ENCODE measurements around the gene TRIM28.
A peak's percentile ranks its signal among the peaks of the same experiment; 100 is the strongest.

Gene TRIM28

DNA sequence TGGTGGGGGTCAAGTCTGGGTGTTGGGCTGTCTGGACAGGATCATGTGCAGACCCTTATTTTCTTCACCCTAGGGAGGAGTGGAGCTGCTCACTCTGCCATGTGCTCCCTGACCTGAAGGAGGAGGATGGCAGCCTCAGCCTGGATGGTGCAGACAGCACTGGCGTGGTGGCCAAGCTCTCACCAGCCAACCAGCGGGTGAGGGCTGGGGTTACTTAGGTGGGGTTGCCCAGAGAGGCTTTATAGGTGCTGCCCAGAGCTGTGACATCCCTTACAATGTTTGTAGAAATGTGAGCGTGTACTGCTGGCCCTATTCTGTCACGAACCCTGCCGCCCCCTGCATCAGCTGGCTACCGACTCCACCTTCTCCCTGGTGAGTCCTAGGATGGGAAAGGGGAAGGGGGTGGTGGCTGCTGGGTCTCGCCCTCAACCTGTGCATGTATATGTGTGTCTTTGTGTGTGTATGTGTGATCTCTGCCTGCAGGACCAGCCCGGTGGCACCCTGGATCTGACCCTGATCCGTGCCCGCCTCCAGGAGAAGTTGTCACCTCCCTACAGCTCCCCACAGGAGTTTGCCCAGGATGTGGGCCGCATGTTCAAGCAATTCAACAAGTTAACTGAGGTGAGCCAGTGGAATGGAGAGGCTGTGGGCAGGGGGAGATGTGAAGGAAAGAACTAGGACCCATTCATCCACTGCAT, 5.9 kb downstream of the TRIM28 start:
- no peak for DNase-seq

DNA sequence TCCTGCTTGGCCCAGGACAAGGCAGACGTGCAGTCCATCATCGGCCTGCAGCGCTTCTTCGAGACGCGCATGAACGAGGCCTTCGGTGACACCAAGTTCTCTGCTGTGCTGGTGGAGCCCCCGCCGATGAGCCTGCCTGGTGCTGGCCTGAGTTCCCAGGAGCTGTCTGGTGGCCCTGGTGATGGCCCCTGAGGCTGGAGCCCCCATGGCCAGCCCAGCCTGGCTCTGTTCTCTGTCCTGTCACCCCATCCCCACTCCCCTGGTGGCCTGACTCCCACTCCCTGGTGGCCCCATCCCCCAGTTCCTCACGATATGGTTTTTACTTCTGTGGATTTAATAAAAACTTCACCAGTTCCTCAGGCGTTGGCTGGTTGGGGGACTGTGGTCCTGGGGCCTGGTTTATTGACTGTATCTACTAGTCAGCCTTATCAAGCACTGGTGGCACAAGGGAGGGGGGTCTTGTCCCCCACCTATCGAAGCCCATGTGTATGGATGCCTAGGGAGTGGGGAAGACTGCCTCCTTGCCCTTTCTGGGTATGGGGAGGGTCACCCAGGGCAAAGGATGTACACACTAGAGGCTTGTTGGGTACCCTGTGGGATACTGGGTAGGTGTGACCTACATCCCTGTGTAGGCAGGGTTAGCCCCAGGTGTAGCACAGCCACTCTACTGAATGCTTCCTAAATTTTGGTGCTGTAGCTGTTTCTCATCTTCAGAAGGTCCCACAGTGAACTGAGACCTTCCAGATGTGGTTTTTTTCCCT, 6.7 kb downstream of the TRIM28 start:
- no peak for DNase-seq

DNA sequence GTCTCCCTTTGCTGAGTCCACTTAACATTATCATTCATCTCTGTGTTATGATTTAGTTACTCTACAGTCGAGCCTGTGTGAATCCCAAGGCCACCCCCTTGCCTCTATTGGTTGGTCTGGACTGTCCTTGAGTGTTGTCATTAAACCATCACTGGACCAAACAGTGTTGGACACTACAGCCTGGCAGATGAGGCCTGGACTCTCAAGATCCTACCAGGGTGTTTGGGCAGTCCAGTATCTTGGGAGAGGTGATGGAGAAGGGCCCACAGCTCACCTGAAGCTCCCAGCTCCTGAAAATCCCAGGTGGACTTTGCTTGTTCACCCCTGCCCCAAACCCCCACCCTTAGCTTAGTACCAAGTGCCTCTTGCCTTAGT, 7.2 kb downstream of the TRIM28 start:
- DNase-seq, result no peak

DNA sequence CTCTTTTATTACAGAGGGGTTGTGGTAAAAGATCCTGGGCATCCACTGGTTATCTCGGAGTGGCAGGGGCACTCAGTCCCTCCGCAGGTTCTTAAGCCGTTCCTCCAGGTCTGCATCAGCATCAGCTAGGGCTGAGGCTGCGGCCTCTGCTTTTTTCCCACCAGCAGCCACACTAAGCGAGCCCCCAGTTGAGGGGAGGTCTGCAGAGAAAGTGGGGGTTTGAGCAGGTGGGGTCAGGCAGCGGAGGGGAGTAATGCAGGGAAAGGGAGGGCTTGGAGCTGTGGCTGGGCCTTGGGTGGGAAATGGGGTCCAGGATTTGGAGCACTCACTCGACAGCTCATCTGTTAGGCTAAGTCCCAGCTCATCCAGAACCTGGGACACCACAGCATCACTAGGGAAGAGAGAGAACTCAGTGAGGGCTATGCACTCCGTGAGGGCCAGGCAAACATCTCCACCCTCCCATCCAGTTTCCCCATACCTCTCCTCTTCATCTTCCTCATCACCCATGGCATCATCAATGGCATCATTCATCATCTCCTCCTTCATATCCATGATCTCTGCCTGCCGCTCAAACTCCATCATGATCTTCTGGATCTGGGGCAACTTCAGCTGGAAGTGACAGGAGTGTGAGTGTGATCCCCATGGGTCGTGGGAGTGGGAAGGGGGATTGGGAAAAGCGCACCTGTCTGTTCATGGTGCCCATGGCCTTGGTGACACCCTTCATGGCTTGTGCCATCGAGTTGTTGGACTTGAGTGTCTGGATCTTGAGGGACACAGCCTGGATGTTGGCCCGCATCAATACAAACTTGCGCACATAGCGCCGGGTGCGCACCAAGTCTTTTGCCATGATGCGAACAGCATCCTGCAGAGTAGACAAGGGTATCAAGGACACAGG, 8.0 kb downstream of the TRIM28 start:
- DNase-seq, result no peak

DNA sequence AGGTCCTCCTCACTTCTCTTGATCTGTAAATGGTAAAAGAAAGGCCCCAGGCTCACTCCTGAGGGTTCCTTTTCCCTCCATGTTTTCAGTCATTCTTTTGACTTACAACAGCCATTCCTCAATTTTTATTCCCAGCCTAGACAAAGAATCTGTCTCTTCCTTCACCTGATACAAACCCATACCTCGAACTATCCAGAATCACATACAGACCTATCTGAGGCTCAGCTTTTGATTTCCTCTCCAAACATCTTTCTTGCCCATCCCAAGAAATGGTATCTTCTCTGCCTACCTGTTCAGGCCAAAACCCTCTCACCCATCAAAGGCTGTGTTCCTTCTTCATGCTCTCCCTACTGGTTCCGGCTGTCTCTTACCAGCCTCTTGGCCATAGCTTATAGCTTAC, 8.8 kb downstream of the TRIM28 start:
- no peak for DNase-seq

DNA sequence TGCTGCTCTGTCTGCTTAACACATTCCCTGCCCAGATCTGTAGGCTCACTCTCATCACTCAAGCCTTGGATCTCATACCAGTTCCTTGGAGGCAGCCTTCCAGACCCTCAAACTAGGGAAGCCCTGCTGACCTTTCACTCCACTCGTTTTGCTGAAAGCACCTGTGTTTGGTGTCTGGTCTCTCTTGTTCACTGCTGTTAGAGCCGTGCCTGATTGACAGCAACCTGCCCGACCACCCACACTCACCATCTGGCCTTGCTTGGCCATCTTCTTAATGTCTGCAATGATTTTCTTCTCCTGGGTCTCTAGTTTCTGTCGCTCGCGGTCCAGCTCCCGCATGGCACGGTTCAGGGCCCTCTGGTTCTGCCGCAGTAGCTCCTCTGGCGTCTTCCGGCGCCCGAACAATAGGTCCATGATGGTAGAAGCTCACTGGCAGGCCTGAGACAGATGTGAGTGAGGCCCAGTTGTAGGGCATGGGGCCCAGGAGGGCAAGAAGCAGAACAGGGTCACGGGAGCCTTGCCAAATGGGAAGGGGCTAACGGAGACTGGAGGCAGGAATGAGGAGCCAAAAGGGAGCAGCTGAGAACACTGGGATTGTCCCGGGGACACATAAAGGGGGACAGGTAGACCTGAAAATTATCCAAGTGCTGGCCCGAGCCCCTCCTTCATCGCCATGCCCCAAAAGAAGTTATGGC, 10.1 kb downstream of the TRIM28 start:
- no peak for DNase-seq

DNA sequence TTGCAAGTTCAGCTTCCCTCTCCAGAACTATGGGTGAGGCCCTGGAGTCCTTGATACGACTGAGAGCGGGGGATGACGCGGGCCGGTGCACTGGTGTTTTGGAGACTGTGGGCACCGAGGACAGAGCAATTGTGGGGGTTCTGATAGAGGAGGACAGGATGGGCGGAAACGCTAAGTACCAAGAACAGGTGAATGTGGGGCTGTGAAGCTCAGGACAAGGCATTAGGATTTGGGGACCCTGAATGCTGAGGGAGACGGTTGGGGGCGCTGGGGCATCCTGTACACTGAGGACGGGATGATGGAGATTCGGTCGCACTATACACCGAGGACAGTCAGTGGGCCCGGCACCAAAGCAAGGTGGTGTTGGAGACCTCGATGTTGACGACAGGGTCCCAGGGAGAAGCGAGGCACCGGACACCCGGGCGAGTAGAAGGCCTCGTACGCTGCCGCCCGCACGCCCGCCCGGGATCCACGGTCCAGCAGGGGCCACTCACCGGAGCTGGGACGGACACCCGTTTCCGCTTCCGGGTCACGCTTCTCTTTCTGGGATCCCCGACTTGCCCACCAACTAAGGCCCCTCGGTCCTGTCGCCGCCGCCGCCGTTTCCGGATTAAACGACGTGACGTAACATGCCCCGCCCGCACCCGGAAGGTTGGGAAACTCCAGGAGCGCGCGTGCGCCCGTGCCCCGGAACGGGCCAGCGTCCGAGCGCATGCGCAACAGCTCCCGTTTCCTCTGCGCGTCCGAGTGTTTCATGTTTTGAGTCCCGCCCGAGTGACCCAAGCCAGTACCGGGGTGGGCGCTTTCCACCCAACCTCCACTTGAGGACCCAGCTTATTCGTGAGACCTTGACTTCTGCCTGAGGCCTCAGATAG, 10.9 kb downstream of the TRIM28 start, which contains the start of gene CHMP2A:
CHMP2A (minus strand) TSS at position 612 of the 875 bp plus-strand sequence. CDS start 893 bp downstream, outside the sequence.
- peak; percentile 96 for DNase-seq

DNA sequence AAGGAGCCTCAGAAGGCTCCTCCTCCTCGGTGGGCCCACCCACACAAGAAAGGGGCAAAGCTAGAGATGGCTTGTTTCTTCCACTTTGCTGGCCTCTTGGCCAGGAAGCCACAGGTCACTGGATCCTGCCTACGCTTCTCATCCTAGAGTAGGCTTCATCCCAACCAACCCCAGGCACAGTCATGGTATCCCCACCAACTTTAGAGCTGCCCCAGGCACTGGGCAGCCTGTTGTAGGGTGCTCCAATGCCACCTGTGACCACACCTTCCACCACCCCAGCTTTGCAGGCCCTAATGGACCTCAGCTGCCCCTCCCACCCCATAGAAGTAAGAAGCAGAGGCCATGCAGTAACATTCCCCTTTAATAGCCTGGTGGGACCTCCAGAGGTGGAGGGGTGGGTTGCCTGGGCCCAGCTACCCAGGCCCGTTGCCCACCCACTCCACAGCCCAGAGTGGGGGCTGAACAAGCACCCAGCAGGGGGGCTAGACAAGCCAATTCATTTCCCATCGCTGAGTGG, 11.6 kb downstream of the TRIM28 start:
- no peak for DNase-seq

DNA sequence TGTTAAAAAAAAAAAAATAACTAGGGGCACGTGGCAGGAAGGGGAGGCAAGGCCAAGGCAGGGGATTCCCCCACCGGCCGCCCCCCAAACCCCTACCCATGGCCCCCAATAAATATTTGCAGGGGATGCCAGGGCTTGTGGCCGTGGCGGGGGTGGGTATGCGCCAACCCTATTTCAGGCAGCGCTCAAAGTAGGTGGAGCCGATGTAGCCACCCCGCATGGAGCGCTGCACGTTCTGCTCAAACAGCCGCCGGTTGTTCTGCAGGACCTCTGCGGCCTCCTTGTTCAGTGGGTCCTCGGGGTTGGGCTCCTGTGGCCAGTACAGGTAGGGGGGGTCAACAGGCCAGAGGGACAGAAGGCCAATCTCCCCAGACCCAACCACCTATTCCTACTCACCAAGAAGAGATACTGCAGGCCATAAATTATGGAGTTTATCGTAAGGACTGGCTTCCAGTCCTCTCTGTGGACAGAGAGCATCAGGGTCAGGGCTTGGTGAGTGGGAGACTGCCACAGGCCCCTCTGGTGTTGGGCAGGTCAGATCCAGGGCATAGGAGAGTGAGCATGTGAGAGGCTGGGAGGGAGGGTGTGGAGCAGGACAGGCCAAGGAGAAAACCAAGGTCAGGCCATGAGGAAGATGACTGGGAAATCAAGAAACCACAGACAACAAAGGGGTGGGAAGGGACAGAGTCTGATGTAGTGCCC, 12.2 kb downstream of the TRIM28 start:
- no peak for DNase-seq

DNA sequence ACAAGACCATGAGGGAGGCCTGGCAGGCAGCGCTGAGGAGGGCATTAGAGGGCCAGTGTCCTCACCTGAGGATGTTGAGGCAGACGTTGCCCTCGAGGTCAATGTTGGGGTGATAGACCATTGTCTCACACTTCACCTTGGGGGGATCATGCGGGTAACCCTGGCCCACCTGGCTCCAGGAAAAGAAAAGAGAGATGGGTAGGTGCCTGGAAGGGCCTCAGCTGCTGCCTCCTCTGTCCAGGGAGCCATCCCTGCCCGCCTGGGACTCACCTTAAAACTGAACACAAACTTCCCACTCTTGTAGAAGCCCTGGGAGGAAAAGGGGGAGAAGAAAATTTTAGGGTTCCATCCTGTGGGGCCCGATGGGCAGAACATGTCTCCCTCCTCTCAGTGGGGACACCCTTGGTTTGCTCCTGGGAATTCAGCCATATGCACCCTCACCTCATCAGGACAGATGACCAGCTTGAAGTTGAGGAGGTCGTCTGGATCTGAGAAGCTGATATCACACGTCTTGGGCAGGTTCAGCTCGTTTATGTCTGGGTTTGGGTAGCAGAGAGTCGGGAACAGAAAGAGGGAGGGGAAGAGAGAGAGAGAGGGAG, 12.9 kb downstream of the TRIM28 start:
- no peak for DNase-seq

DNA sequence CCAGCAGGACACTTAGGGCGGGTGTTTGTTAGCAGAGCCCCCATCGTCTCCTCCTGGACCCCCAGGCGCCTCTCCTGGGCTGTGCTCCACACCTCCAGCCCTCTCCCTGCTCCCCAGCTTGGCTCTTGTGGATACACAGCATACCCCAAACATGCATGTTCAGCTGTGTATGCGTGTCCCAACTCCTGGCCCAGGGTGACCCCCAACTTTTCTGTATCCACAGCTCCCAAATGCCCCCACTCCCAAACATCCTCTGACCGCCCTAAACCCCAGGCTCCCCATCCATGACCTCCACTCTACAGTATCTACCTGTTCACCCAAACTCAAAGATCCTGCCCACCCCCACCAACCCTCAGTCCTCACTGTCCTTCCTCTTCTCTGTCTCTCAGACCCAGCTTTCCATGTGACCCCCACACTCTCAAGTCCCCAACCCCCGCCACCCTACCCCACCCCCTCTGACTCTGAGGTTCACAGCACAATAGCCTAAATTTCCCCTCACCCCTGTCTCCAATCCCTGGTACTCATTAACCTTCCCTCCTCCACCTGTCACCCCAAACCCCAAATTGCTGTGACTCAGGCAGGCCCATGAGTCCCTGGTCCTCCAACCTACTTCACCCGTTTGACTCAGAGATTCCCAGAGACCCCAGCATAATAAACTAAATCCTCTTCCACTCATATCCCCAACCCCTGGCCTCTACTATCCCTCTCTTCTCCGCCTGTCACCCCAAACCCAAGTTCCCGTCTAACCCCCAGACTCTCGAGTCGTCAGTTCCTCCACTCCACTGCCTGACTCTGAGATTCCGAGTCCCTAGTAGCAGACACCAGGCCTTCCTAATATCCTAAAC, 13.6 kb downstream of the TRIM28 start:
- DNase-seq, result no peak

DNA sequence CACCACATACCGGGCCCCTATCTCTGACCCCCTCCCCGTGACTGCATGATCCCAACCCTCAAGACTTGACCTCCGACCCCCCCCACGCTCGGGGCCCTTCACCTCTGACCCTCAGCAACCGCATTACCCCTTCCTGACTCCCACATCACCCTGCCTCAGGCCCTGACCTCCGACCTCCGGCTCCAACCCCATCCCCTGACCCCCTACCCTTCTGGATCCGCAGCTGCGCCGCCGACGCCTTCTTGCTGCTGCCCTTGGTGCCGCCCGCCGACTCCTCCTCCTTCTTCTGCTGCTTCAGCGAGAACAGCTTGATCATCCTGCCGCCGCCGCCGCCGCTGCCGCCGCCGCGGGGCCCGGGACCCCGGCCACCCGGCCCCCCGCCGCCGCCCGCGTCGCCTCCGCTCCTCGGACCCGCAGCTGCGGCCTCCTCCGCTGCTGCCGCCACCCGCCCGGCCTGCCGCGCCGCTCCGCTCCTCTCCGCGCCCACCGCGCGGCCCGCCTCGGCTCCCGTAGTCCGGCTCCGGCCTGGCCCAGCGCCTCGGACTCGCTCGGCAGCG, 14.3 kb downstream of the TRIM28 start, which contains the start of gene UBE2M:
UBE2M (minus strand) TSS at position 546 of the 557 bp plus-strand sequence; CDS start at position 316, 230 bp downstream.
- peak; percentile 48 for DNase-seq

DNA sequence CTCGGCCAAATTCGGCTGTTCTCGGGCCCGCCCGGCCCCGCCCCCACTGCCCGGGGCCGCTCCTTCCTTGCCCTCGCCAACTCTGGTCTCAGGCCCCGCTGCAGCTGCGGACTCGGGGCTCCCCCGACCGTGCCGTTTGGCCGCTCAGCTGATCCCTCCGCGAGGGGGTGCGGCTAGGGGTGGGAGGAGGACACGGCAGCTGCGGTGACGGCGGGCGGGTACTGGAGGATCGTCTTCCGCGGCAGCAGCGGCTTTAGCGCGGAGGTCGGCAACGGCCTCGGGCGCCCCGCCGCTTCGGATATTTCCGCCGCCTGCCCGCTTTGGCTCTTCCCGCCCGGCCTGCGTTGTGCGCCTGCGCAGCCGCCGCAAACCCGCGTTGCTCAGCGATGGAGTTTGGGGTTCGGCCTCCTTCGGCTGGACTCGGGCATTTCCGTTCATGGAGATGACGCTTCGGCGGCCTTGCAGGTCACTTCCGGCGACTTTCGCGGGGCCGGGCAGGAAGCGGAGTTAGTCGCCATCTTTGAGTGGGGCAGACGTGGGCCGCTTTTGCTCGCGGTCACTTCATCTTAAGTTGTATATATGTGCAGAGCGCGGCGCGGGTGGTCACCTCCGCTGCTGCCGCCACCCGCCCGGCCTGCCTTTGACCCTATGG, 14.9 kb downstream of the TRIM28 start:
- peak; percentile 98 for DNase-seq

DNA sequence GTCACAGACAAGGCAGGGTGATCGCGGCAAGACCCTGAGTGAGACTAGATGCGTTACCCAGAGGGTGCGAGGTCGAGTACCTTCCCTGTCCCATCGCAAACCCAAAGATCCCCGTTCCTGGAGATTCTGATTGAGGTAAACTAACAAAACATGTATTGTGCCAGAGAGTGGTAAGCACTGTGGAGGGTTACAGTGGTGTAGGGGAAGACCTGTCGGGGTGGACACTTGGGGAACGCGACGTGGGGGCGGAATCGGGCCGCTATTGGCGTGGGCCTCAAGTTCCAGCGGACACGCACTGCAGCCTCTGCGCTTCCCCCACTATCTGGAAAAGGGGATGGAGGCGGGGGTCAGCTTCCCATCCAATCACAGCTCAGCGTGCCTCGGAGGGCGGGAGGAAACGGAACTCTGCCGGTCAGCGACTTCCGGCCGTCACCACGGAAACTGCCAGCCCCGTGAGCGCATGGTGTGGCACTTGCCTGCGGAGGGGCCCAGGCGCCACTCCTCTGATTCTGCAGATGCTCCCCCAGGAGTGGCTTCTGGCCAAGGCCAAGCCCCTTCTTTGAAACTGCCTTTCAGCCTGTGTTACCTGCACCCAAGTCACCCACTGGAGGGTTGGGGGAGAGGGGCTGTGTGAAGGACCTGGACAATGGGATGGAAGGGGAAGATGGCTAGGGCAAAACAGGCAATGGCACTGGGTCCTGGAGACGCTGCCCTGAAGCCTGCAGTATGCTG, 15.6 kb downstream of the TRIM28 start:
- peak; percentile 93 for DNase-seq

DNA sequence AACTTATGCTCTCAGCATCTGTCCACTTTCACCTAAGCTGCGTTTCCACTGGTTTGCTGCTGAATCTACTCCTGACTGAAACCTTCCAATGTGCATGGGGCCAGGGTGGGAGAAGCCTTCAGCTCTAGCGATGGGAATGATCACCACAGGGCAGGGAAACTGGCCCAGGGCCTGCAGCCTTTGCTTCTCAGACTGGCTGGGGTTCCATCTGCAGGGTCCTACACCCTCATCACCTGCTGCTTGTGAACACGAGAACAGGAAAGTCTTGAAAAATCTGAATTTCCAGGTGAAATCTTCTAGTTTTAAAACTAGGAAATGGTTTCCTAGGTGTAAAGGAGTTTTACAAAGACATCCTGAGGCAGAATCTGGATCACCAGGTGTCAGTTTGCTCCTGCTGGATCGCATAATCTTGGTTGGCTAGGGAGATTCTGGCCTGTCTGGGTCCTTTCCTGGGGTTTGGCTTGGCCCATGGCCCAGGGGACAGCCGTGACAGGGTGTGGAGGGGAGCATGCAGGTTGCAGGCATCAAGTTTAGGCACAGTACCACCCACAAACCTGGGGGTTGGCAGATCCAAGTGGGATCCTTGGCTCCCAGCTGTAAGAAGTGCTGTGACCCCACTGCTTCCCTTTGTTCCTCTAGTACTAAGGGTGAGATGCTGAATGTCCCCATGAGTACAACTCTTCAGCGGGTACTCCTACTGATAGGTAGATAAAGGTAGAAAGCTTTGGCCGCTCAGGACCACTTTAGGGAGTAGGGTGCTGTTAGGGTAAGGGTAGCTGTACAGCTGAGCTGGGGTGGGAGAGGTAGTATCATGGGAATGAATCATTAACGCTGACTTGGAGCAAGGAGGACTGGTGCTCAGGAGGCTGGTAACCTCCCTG, 16.4 kb downstream of the TRIM28 start:
- no peak for DNase-seq

DNA sequence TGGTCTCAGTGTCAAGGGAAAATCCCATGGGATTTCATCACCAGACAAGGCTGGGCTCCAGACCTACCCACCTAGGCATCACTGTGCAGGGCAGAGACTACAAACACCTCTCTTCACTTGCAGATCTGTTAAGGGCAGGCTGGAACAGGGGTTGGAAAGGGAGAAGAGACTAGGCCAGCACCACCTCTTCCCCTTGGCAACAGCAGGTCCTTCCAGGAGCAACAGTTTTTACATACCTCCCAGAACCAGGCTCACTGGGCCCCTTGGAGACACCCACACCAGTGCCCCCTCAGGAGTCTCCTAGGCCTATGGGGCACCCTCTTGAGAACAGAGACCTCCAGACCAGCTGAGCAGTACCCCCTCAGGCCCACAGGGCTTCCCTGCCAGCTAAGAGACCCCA, 17.1 kb downstream of the TRIM28 start:
- DNase-seq, result no peak
